IMR-90 (cell line): ENCODE data around the gene HUWE1. TPM values are rescaled to one million over a fixed set of nuclear protein-coding genes. Genes with fewer than 3 reads are reported as not detected.

Source experiments
- ATAC-seq: fragments of 200-7000 bp; cut with Tn5 transposase; 2 replicates; pipeline ENCODE4 v1.9.1; 2020; ENCODE audit warnings: low read depth, mild to moderate bottlenecking, moderate library complexity
- BruUV-seq: library from RNA; stranded (reverse); fragments of 400-500 nt; replicated peaks from 2 replicates; lab custom pipeline; 2021; lab: Mats Ljungman, UMichigan
- CTCF ChIA-PET: fragments of 300-600 bp; formaldehyde crosslinking; extraction: SDS; loops from one replicate; lab custom pipeline; 2021; ENCODE audit warnings: antibody characterized with exemption; lab: Yijun Ruan, JAX
- POLR2A ChIA-PET: fragments of 300-600 bp; sonication (Branson Sonifier 250); formaldehyde crosslinking; loops from one replicate; lab custom pipeline; 2022; ENCODE audit warnings: antibody characterized with exemption; ENCODE audit not compliant: unreplicated experiment; lab: Charles Lee
- DNase-seq: peaks from one replicate; pipeline ENCODE4 v3.0.0; 2013
- H2AFZ ChIP-seq: replicated peaks from 2 replicates; pipeline ENCODE3; 2013; ENCODE audit warnings: low read length, mild to moderate bottlenecking; ENCODE audit not compliant: poor library complexity
- H2AK5ac ChIP-seq: 2 replicates; pipeline ENCODE4 v1.6.1; 2013; ENCODE audit warnings: low read depth, low read length, inconsistent platforms
- H2AK9ac ChIP-seq: replicated peaks from 2 replicates; pipeline ENCODE3; 2013; ENCODE audit warnings: mild to moderate bottlenecking, low read depth, low read length, moderate library complexity; ENCODE audit not compliant: poor library complexity
- H2BK120ac ChIP-seq: 2 replicates; pipeline ENCODE4 v1.6.1; 2013; ENCODE audit warnings: low read depth, low read length, inconsistent platforms
- H2BK15ac ChIP-seq: 3 replicates; pipeline ENCODE4 v1.6.1; 2013; ENCODE audit warnings: low read depth, low read length, inconsistent platforms
- H2BK20ac ChIP-seq: 2 replicates; pipeline ENCODE4 v1.6.1; 2013; ENCODE audit warnings: low read depth, mild to moderate bottlenecking, inconsistent platforms, low read length, moderate library complexity
- H2BK5ac ChIP-seq: 2 replicates; pipeline ENCODE4 v1.6.1; 2013; ENCODE audit warnings: mild to moderate bottlenecking, low read depth, low read length, inconsistent platforms; ENCODE audit not compliant: poor library complexity, severe bottlenecking
- H3K14ac ChIP-seq: replicated peaks from 2 replicates; pipeline ENCODE4 v1.6.1; 2013; ENCODE audit warnings: low read depth, low read length, inconsistent platforms
- H3K18ac ChIP-seq: 2 replicates; pipeline ENCODE4 v1.6.1; 2013; ENCODE audit warnings: low read depth, low read length, control low read depth
- H3K23ac ChIP-seq: 2 replicates; pipeline ENCODE4 v1.6.1; 2013; ENCODE audit warnings: low read depth, low read length, inconsistent platforms
- H3K27ac ChIP-seq: 2 replicates; pipeline ENCODE4 v1.5.1; 2013; ENCODE audit warnings: mild to moderate bottlenecking, control low read depth, low read length; ENCODE audit not compliant: insufficient read depth
- H3K27me3 ChIP-seq: 2 replicates; pipeline ENCODE4 v1.6.1; 2013; ENCODE audit warnings: low read length; ENCODE audit not compliant: control insufficient read depth, insufficient read depth
- H3K36me3 ChIP-seq: 2 replicates; pipeline ENCODE4 v1.6.1; 2013; ENCODE audit warnings: low read length, mixed read lengths; ENCODE audit not compliant: control insufficient read depth, insufficient read depth
- H3K4ac ChIP-seq: 2 replicates; pipeline ENCODE4 v1.6.1; 2013; ENCODE audit warnings: low read depth, low read length, inconsistent platforms
- H3K4me1 ChIP-seq: 2 replicates; pipeline ENCODE4 v1.6.1; 2013; ENCODE audit warnings: low read length, mixed read lengths; ENCODE audit not compliant: control insufficient read depth, insufficient read depth
- H3K4me2 ChIP-seq: 2 replicates; pipeline ENCODE4 v1.6.1; 2013; ENCODE audit warnings: low read depth, mild to moderate bottlenecking, control low read depth, low read length, moderate library complexity
- H3K4me3 ChIP-seq: 2 replicates; pipeline ENCODE4 v1.5.1; 2013; ENCODE audit warnings: low read depth, mild to moderate bottlenecking, control low read depth, low read length, moderate library complexity; ENCODE audit not compliant: insufficient read depth
- H3K56ac ChIP-seq: 2 replicates; pipeline ENCODE4 v1.6.1; 2013; ENCODE audit warnings: low read length, inconsistent platforms; ENCODE audit not compliant: insufficient read depth; ENCODE audit errors: extremely low read depth
- H3K79me1 ChIP-seq, 2 experiments: 2 replicates each; pipeline ENCODE4 v1.6.1; 2013; ENCODE audit warnings: low read length in 2 of 2, inconsistent platforms in 1 of 2, low read depth in 1 of 2
- H3K9ac ChIP-seq: 2 replicates; pipeline ENCODE4 v1.6.1; 2013; ENCODE audit warnings: low read depth, low read length, control low read depth
- H3K9me1 ChIP-seq: 2 replicates; pipeline ENCODE4 v1.6.1; 2013; ENCODE audit warnings: low read length, inconsistent platforms; ENCODE audit not compliant: insufficient read depth
- H3K9me3 ChIP-seq: 2 replicates; pipeline ENCODE4 v1.6.1; 2013; ENCODE audit warnings: low read length; ENCODE audit not compliant: control insufficient read depth, insufficient read depth
- H4K20me1 ChIP-seq: 2 replicates; pipeline ENCODE4 v1.6.1; 2013; ENCODE audit warnings: low read length, inconsistent platforms; ENCODE audit not compliant: insufficient read depth
- H4K5ac ChIP-seq: 2 replicates; pipeline ENCODE4 v1.6.1; 2013; ENCODE audit warnings: mild to moderate bottlenecking, low read depth, low read length, control low read depth
- H4K8ac ChIP-seq, 2 experiments: 2 replicates each; pipeline ENCODE4 v1.6.1; 2013; ENCODE audit warnings: low read depth in 2 of 2, low read length in 2 of 2, control low read depth in 1 of 2, inconsistent platforms in 1 of 2
- H4K91ac ChIP-seq: 2 replicates; pipeline ENCODE4 v1.6.1; 2013; ENCODE audit warnings: low read depth, low read length, inconsistent platforms; ENCODE audit not compliant: insufficient read depth
- BHLHE40 ChIP-seq: fragments of 150-350 bp; IDR thresholded peaks from 2 replicates; pipeline ENCODE4 v1.6.1; 2016; ENCODE audit warnings: mild to moderate bottlenecking, low read depth, low read length
- CEBPB ChIP-seq: IDR thresholded peaks from 2 replicates; pipeline ENCODE4 v1.6.1; 2012; ENCODE audit warnings: low read depth, low read length, improper control_type of control experiment
- CHD1 ChIP-seq: IDR thresholded peaks from 2 replicates; pipeline ENCODE4 v1.6.1; 2012; ENCODE audit warnings: low read depth, low read length, improper control_type of control experiment
- CTCF ChIP-seq: conservative IDR thresholded peaks from 2 replicates; pipeline ENCODE4 v1.5.1; 2012; ENCODE audit warnings: mild to moderate bottlenecking, low read depth, low read length, improper control_type of control experiment
- ELK1 ChIP-seq: fragments of 150-350 bp; IDR thresholded peaks from 2 replicates; pipeline ENCODE4 v1.6.1; 2016; ENCODE audit warnings: low read depth, mild to moderate bottlenecking, low read length, moderate library complexity, borderline replicate concordance
- FOS ChIP-seq: fragments of 150-350 bp; IDR thresholded peaks from 2 replicates; pipeline ENCODE4 v1.6.1; 2016; ENCODE audit warnings: low read depth, low read length
- MAFK ChIP-seq: IDR thresholded peaks from 2 replicates; pipeline ENCODE4 v1.6.1; 2012; ENCODE audit warnings: low read depth, low read length, improper control_type of control experiment
- MAZ ChIP-seq: IDR thresholded peaks from 2 replicates; pipeline ENCODE4 v1.6.1; 2012; ENCODE audit warnings: low read depth, mild to moderate bottlenecking, low read length, improper control_type of control experiment, moderate library complexity, borderline replicate concordance
- MXI1 ChIP-seq: IDR thresholded peaks from 2 replicates; pipeline ENCODE4 v1.6.1; 2012; ENCODE audit warnings: low read depth, mild to moderate bottlenecking, low read length, moderate library complexity, borderline replicate concordance
- NFE2L2 ChIP-seq: fragments of 150-350 bp; IDR thresholded peaks from 2 replicates; pipeline ENCODE4 v1.6.1; 2016; ENCODE audit warnings: low read depth, mild to moderate bottlenecking, low read length
- POLR2A ChIP-seq: IDR thresholded peaks from 2 replicates; pipeline ENCODE4 v1.6.1; 2012; ENCODE audit warnings: mild to moderate bottlenecking, low read depth, low read length
- RAD21 ChIP-seq: IDR thresholded peaks from 2 replicates; pipeline ENCODE4 v1.6.1; 2012; ENCODE audit warnings: low read length, improper control_type of control experiment
- RCOR1 ChIP-seq: IDR thresholded peaks from 2 replicates; pipeline ENCODE4 v1.6.1; 2012; ENCODE audit warnings: mild to moderate bottlenecking, low read length, improper control_type of control experiment; ENCODE audit not compliant: insufficient replicate concordance
- RFX5 ChIP-seq: IDR thresholded peaks from 2 replicates; pipeline ENCODE4 v1.8.0; 2012; ENCODE audit warnings: low read depth, mild to moderate bottlenecking, low read length, moderate library complexity
- SMC3 ChIP-seq: fragments of 150-350 bp; IDR thresholded peaks from 2 replicates; pipeline ENCODE4 v1.6.1; 2016; ENCODE audit warnings: low read depth, mild to moderate bottlenecking, antibody characterized with exemption, low read length, moderate library complexity
- USF2 ChIP-seq: fragments of 150-350 bp; IDR thresholded peaks from 2 replicates; pipeline ENCODE4 v1.6.1; 2017; ENCODE audit warnings: mild to moderate bottlenecking, antibody characterized with exemption, low read length, low read depth
- WGBS, 2 experiments: methylation state at CpG; one replicate each; pipeline versions ENCODE4 v1.1.5 to v1.1.7; 2013; ENCODE audit warnings: missing lambda C conversion rate in 2 of 2; ENCODE audit not compliant: insufficient read length in 1 of 2; ENCODE audit errors: extremely low coverage in 2 of 2; 5-methylcytosine and 5-hydroxymethylcytosine counted together
- dilution Hi-C: fragments of 300-500 bp; cut with HindIII; formaldehyde crosslinking; loops from one replicate; pipeline ENCODE4 v1.14.3; 2018; ENCODE audit warnings: low sequenced_read_pairs; ENCODE audit not compliant: unreplicated experiment
- in situ Hi-C: fragments of 300-500 bp; cut with MboI; formaldehyde crosslinking; loops from 3 replicates; pipeline ENCODE4 v1.14.3; 2019; ENCODE audit warnings: low sequenced_read_pairs, inconsistent platforms, mixed read lengths
- intact Hi-C: fragments of 100-400 bp; cut with micrococcal nuclease; formaldehyde crosslinking; loops from 2 replicates; pipeline ENCODE4 v1.10.0; 2022
- polyA plus RNA-seq, 3 experiments: library from polyadenylated mRNA; depleted of rRNA; stranded (reverse); fragments of >200 nt; gene quantifications; 2 replicates each; pipeline ENCODE4 v1.2.3, GENCODE V29; 2012; ENCODE audit warnings: low replicate concordance in 1 of 3
- total RNA-seq: library from RNA; depleted of rRNA; stranded (reverse); fragments of >200 nt; gene quantifications from 2 replicates; pipeline ENCODE4 v1.2.3, GENCODE V29; 2012

HUWE1 gene
- total and polyA plus RNA-seq, 2 of the 4 experiments (the other 2 are of a cell fraction) = 47.6 to 57.7 TPM

GRCh38 chrX:53695946-53696549 lies 9.5 kb upstream of the HUWE1 start:
- Histone ChIP-seq H3K23ac (no peak overlapping the region), H3K9me3 (no peaks in the 10 kb centered on the region), H3K4me2 (no peak overlapping the region), H4K91ac (no peak overlapping the region), H3K79me1 (no peaks in the 10 kb centered on the region), H2BK120ac (no peak overlapping the region), H4K8ac (no peak overlapping the region), H4K5ac (no peak overlapping the region), H3K36me3 (no peaks in the 10 kb centered on the region), H2BK15ac (no peak overlapping the region), H2AK9ac (no peak overlapping the region), H2AFZ (no peak overlapping the region), H2AK5ac (no peak overlapping the region), H3K27ac (no peak overlapping the region), H2BK5ac (no peak overlapping the region), H3K56ac (no peak overlapping the region), H4K20me1 (no peaks in the 10 kb centered on the region), H3K4me1 (no peaks in the 10 kb centered on the region), H3K18ac (no peak overlapping the region), H3K4me3 (no peak overlapping the region), H3K9ac (no peak overlapping the region), H3K14ac (no peak overlapping the region), H2BK20ac (no peak overlapping the region), H3K27me3 (peaks cover 15% of the 10 kb centered on the region), H3K4ac (no peak overlapping the region), H3K9me1 (no peaks in the 10 kb centered on the region)
- TF ChIP-seq POLR2A = no peak
- TF ChIP-seq CHD1 = no peak
- TF ChIP-seq CEBPB = no peak
- TF ChIP-seq RFX5 = no peak
- TF ChIP-seq CTCF = no peak
- no peak for TF ChIP-seq RCOR1
- TF ChIP-seq USF2 = no peak
- TF ChIP-seq BHLHE40 = no peak
- TF ChIP-seq MAFK = no peak
- no peak for TF ChIP-seq MAZ
- TF ChIP-seq MXI1 = no peak
- no peak for TF ChIP-seq SMC3
- TF ChIP-seq RAD21 = no peak
- no peak for TF ChIP-seq FOS
- TF ChIP-seq NFE2L2 = no peak
- no peak for TF ChIP-seq ELK1
- dilution Hi-C loops (no loop called here), in situ Hi-C loops (no loop called here), intact Hi-C loops (no loop called here)
- POLR2A ChIA-PET = no interaction called here
- CTCF ChIA-PET = no interaction called here
- ATAC-seq (no peak), DNase-seq (no peak)
- 54% methylated on average over 6 of the region's 10 CpGs; no CpG with 5 or more reads in 1 of the 2 experiments for WGBS, 2 experiments
- no TSS peak for BruUV-seq
